GM12801 (cell line): Measurements from ENCODE around the gene PLEKHD1.

ENCODE experiments used
- CTCF ChIP-seq: IDR thresholded peaks from one replicate; pipeline ENCODE4 v1.5.1; 2011; ENCODE audit warnings: control low read depth; ENCODE audit not compliant: insufficient read length; ENCODE audit errors: extremely low read depth

The PLEKHD1 gene

GRCh38 chr14:69495341-69495921 lies 10.9 kb downstream of the PLEKHD1 start:
- no peak for TF ChIP-seq CTCF

- TF ChIP-seq CTCF, result no peak
Observed at GRCh38 chr14:69499436-69499835, 14.9 kb downstream of the PLEKHD1 start.

GRCh38 chr14:69500096-69500495 lies 15.6 kb downstream of the PLEKHD1 start:
- TF ChIP-seq CTCF, result no peak

GRCh38 chr14:69500736-69501135 lies 16.2 kb downstream of the PLEKHD1 start:
- TF ChIP-seq CTCF, result no peak

GRCh38 chr14:69501423-69501838 lies 16.9 kb downstream of the PLEKHD1 start:
- no peak for TF ChIP-seq CTCF

GRCh38 chr14:69504775-69505174 lies 20.2 kb downstream of the PLEKHD1 start:
- TF ChIP-seq CTCF, result no peak

- TF ChIP-seq CTCF, result no peak
Observed at GRCh38 chr14:69505338-69506240, 21.1 kb downstream of the PLEKHD1 start.
